ENCODE measurements around the gene FOXD3.
"Not testable (repeated sequence)": the region's sequence is repeated elsewhere in the genome, so short reads cannot be mapped to it uniquely, and the experiment has no call there.

The FOXD3 gene

DNA sequence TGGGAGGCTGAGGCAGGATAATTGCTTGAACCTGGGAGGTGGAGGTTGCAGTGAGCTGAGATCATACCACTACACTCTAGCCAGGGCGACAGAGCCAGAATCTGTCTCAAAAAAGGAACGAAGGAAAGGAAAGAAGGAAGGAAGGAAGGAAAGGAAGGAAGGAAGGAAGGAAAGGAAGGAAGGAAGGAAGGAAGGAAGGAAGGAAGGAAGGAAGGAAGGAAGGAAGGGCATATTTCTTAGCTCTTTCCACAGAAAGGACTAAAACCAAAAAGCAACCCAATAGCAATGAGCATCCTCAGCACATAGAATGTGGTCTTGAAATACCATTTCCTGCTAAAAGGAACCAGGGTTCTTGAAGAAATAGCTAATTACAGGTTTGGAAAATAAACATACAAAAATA, 33.9 kb downstream of the FOXD3 start:
- in situ Hi-C loops (cut with HindIII; ENCODE audit: low sequenced_read_pairs) = not testable (repeated sequence)

DNA sequence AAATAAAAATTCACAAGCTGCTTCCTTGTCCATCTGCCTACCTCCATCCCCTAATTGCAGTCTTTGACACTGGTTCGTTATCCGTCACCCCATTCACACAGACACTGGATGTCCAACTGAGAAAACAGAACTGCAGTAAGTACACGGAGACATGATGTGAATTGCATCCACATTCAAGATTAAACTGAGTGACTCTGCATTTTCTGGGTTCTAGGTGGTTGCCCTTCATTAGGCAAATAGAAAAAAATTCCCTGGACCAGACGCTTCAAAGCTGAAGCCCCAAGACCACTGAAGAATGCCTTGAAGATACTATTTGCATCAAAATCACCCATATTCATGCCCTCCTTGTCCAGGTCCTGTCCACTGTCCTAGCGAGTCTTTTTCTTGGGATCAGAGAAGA, 37.2 kb downstream of the FOXD3 start:
- in situ Hi-C loops (cut with HindIII; ENCODE audit: low sequenced_read_pairs) = no loop called here

DNA sequence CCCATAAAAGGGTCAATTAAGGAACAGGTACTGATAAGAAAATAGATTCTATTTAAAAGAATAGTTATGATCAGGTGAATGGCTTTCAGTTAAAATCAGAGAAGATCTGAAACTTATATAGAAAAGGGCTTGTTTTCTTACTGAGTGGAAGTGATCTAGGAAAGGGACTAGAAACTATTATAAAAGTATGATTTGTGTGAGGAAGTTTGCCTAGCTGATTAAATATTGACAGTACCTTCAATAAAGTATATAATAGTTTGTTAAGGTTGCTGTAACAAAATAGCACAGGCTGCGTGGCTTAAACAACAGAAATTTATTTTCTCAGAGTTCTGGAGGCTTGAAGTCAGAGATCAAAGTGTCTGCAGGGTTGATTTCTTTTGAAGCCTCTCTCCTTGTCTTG, 39.7 kb downstream of the FOXD3 start:
- in situ Hi-C loops (cut with HindIII; ENCODE audit: low sequenced_read_pairs) = no loop called here

DNA sequence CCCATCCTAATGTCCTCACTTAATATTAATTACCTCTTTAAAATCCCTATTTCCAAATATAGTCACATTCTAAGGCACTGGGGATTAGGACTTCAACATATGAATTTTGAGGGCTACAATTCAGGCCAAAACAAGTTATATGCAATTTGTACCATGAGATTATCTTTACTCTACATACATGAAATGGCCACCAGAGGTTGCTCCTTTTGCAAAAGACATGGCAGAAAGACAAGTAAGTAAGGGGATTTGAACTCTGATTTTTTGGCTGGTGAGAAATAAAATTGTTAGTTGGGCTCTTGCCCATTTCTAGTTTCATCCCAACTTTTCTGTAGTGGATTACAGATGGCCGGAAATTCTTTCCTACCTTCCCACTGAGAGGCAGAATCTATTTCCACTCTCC, 40.2 kb downstream of the FOXD3 start:
- in situ Hi-C loops (cut with HindIII; ENCODE audit: low sequenced_read_pairs) = no loop called here

DNA sequence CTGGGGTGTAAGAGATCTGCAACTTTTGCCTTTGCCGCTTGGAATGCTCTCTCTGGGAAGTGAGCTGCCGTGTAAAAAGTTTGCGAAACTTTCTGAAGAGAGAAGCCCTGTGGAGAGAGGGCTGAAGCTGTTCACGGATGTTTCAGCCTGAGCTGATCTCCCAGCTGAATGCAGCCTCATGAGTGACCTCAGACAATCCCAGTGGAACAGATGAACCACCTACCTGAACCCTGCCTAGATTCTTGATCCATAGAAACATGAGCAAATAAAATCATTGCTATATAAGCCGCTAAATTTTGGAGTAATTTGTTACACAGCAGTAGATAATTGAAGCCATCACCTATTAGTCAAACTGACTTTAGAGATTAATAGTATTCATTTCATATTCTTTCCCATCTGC, 40.6 kb downstream of the FOXD3 start:
- in situ Hi-C loops (cut with HindIII; ENCODE audit: low sequenced_read_pairs) = no loop called here

DNA sequence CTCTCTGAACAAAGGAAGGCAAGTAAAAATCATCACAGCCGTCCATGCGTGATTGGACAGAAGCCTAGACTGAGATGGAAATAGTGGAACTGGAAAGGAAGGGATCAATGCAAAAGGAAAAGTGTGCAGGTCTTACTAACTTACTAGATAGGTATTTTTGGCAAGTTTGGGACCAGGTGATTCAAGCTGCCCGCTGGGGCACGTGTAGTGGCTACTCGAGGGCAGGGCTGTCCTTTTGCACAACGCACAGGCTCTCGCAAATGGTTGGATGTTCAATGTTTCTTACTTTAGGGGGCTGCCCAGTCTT, 44.5 kb downstream of the FOXD3 start:
- in situ Hi-C loops (cut with HindIII; ENCODE audit: low sequenced_read_pairs) = no loop called here

DNA sequence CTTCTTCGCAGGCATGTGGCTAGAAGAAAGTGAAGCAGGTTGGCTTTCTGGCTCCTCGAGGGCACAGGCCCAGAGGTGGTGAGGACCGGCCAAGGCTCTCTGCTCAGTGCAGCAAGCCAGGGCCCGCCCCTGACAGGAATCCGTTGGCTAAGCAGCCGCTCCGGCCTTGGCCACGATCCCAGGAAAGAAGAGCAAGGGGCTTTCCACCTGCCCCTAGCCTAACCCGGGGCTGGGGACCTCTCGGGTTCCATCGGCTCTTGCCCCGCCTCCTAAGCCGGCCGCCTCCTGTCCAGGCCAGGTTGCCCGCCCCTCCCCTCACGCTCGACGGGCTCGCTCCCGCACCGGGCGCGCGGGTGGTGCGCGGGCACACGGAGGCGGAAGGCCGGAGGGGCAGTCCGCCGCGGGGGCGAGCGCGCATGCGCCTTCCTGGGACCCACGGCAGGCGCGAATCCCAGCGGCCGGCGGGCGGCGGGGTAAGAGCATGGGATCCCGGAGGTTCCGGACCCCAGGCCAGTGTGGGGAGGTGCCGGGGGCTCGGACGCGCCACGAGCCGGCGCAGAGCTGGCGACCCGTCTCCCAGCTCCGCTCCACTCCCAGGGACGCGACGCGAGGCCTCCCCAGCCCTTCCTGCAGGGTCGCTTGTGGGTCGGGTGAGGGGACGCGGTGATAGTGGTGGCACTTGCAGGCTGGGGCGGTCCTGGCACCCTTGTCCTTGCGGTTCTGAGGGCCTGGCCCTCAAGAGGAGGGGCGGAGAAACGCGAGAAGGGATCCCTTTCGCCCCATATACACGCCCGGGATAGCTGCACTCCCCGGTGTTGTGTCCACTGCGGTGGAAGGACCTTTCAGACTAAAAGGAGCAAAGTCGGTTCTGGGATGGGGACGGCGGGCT, 45.1 kb downstream of the FOXD3 start, which contains the start of gene ALG6:
ALG6 (plus strand) TSS at position 413 of the 889 bp plus-strand sequence. CDS start 3,351 bp downstream, outside the sequence.
- in situ Hi-C loops (cut with HindIII; ENCODE audit: low sequenced_read_pairs) = no loop called here

DNA sequence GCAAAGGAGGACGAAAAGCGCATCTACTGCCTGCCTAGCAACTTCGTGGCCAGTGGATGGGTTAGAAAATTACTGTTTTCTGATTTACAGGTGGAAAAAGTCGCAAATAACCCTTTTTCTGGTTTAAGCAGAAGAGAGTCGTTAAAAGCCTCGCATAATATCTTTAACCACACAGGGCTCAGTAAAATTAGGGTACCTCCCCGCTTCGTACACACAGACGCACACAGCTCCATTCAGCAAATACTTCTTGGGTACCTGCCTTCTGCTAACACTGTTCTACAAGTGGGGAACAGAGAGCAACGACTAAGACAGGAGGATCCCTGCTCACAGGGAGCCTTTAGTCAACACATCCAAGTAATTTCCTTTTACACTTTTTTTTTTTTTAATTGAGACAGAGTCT, 45.8 kb downstream of the FOXD3 start:
- in situ Hi-C loops (cut with HindIII; ENCODE audit: low sequenced_read_pairs) = no loop called here
